GM19238 (cell line): ENCODE measurements around the gene KLF16.

Source experiments
- DNase-seq: peaks from one replicate; pipeline ENCODE4 v3.0.0; 2011; ENCODE audit warnings: low spot score; ENCODE audit not compliant: insufficient read length

The KLF16 gene

DNA sequence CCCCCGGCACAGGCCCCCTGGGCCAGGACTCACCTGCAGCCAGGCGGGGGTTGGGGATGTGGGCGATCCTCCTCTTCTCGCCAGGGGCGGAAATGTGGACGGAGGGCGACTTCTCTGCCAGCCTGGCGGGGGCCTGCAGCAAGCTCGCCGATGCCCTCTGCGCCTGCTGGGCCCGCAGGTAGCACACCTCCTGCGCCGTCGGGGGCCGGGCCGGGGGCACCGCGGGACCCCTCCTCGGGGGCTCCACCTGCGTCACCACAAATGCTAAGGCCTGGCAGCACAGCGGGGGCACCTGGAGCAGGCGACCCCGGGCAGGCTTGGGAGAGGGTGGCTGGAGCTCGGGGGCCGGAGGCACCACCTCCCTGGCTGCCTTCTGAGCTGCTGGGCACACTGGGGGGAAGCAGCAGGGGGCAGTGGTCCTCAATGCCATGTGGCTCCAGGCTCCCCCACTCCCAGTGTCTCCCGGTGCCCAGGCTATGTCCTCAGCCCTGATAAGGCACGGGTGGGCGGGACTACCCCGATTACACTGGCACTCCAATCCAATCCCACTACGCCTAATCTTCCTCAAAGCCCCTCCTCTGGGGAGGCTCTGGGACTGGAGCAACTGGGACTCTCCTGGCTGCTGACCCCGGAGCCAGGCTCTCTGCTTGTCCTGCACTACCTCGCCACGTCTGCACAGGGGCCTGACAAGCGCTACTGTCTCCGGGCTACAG, 39.7 kb downstream of the KLF16 start:
- no peak for DNase-seq

DNA sequence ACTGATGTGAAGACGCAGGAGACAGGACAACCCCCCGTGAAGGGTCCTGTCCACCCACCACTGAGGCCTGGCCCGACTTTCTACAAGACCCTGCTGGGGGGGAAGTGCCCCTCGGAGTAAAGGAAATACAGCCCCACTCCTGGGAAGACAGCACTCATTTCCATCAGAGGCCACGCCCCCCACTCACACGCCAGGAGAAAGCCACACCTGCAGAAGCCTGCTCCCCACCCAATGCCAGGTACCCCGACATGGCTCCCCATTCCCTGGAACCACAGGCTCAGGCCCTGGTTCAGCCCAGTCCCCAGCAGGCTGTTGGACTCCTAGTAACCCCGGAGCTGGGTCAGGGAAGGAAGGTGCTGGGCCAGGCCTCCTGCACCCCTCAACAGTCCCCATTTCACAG, 40.4 kb downstream of the KLF16 start:
- DNase-seq, result no peak

DNA sequence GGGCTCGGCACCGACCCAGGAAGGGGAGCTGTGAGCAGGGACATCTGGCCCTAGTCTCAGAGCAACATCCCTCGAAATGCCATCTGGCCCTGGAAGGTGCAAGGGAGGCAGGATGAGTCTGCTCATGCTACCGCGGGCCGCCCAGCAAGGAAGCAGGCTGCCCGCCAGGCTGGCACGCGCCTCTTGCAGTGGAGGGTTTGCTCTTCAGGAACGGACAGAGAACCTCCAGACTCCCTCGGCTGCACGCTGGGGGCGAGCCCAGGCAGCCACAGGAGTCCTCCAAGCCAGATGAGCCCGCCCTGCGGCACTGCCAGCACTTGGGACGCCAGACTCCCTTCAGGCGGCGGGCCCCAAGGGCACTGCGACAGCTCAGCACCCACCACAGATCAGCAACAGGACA, 41.2 kb downstream of the KLF16 start:
- no peak for DNase-seq

DNA sequence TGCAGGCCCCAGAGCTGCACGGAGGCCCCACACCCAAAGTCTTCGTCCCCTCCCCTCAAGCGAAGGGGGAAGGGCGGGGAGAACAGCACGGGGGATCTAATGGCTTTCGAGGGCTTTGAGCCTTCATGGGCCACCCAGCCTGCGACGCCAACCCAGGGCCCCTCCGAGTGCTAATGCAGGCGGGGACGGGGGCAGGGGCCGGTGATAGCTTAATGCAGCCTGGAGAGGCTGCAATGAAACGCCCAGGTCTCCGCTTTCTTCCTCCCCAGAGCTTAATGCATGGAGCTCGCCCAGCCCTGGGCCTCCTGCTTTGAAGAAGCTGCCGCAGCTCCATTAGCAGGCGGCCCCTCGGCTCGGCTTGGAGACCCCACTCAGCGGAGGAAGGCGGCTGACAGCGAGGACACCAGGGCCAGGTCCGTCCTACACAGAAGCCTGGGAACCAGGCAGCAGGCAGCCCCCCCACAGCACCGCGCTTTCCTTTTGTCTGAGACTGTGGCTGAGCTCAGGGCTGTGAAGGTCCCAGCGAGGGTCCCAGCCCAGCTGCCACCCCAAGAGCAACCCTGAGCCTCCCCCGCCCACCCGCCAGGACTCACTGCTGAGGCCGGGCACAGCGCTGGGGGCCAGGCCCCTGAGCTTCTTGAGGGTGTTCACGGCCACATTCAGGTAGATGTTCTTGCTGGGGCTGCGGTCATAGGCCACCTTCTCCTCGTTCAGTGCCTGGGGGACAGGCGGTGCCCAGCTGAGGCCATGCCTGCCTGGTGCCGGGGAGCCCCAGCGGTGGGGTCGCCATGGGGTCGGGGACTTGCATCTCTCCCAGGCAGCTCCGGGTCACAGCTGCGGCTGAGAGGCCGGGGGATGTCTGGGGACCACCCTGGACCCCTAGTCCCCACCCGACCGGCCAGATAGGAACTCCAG, 43.8 kb downstream of the KLF16 start:
- no peak for DNase-seq

DNA sequence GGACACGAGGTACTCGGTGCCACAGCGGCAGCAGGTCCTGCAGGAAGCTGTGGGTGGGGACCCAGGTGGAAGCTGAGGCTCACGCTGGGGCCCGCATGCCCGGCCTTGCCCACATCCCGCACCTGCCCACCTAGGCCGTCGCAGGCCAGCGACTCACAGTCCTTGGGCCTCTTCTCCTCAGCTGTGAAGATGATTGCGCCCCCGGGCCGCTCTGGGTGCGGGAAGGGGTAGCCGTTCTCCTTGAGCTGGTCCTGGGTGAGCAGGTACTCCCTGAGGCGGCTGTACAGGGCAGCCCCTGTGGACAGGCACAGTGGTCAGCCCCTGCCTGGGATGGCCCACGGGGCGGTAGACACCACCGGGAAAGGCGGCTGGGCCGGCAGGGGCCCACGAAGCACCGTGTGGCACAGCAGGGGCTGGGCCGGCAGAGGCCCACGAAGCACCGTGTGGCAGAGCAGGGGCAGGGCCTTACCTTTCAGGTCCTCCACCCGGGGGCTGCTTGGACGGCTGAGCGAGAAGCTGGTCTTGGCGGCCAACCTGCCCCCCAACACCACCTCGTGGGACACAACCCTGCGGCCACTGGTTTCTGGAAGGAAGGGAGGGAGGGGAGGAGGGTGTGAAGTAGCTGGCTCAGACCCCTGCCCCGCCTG, 44.7 kb downstream of the KLF16 start:
- DNase-seq, result no peak

DNA sequence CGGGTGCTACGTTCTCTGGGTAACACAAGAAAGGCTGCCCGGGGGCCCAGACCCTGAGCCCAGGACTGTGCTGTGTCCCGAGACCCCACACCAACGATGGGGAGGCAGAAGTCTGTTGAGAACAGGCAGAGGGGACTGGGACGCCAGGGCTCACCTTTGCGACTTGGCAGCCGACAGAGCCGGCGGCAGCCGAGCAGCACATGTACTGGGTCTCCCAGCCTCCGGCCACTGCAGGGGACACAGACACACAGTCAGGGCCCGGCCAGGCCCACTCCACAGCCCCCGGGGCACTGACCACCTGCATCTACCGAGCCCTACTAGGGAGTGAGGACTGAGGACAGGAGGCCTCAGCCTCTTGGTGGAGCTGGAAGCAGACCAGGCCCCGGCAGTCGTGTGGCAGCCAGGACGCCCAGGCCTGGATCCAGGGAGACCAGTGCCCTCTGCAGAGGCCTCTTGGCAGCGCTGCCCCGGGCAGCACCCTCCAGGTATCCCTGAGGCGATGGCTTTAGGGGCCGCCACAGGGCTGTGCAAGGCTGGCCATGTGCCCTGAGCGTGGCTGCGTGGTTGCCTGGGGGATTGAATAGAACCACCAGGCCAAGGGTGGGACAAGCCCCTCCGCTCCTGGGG, 45.7 kb downstream of the KLF16 start:
- DNase-seq, result no peak

DNA sequence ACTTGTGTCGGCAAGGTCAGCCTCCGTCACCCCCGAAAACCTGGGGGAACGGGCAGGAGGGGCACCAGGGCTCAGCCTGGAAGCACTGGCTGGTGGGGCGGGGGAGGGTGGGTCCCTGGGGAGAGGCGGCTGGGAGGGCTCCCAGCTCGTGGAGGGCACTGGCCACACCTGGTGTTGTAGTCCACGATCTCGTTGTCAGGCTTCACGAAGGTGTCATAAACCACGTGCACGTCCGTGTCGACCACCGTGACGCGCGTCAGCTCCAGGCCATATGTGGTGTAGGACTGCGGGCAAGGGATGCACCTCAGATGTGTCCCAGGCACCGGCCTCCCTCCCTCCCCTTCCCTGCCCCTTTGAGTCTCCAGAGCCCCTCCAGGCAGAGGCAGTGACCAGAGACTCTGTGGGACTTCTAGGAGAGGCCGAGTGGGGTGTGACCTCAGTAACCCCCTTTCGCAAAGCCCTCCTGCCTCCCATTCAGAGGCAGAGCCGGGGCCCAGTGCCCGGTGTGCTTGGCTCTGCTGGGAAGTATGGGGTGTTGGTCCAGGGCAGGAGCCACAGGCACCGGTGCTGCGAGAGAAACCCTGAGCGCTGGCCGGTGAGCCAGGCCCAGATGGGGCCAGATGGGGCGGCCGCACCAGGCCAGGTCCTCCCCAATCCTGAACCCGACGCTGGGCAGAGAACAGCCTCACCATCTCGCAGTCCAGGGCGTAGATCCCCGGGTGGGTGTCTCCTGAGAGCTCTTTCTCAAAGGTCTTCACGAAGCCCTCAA, 46.7 kb downstream of the KLF16 start:
- no peak for DNase-seq

DNA sequence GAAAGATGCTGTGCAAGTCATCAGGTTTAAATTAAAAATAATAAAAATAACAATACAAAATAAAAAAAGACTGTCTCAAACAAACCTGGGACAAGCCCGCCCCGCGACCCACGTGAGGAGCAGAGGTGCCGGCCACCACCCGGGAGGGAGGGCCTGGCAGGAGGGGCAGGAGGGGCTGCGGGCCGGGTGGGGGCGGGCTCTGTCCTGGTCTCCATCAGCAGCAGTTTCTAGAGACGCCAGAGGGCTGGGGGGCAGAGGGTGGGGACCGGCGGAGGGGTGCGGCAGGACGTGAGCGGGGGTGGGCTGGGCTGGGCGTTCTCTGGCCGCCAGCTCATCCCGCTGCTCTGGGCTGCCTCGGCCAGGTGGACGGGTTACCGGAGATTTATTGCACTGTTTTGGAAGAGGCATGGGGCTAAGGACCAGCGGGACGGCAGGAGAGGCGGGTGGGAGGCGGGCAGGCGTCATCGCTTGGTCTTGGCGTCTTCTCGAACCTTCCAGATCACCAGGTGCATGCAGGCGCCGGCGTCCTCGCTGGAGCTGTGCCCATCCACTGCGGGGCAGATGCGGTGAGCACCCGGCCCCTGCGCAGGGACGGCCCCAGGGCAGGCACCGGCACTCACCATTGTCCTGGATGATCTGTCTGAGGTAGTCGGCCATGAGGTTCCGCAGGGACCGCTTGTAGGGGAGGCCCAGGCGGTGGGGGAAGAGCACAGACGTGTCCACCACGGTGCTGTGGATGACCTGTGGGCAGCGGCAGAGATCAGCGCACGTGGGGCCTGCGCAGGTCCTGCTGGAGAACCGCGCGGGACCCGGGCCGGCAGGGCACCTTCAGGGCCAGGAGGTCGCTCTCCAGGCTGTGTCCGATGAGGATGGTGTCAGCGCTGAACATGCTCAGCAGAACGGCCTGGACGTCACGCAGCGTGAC, 47.5 kb downstream of the KLF16 start:
- no peak for DNase-seq

DNA sequence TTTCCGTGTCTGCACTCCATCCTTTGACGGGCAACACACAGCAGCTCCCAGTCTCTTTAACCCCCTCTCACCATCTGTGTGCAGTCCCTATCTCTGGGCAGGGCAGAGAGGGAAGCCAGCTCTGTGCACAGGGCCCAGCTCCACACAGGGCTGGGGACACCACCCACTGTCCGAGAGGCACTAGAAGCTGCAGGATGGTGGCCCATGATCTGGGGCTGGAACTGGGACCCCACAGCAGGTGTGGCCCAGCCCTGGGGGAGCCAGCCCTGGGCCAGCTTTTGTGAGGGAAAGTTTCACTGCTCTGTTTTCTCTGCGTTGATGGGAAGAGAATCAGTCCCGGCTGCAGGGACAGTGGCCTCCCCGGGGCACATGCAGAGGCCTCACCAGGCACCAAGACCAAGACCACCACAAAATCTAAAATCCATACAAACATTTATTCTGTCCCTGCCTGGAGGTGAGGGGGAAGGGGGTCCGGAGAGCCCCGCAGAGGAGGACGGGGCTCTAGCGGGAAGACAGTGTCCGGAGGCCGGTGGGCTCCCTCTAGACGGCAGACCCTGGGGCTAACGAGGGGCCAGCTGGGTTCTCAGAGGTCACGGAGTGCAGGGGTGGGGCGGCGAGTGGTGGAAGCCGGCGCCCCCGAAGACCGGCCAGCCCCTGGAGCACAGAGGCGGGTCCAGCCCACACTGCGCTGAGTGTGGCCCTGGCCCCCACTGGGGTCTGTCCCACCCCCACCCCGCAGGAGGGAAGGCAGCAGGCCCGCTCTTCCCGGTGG, 48.4 kb downstream of the KLF16 start:
- no peak for DNase-seq

DNA sequence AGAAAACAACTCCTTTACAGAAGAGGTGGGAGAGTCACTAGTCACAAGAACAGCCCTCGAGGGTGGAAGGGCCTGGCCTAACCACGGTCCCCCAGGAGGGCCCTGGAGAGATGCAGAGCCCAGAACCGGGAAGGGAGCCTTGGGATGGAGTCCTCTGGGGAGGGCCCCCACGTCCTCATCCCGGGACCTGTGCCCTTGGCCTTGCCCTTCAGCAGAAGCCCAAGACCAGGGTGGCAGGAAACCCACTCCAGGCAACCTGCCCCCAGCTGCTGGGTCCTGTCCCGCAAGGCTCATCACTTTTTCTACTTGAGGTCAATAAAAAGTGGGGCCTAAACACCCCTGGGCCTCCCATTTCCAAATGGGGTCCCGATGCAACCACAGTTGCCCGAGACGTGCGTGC, 49.0 kb downstream of the KLF16 start:
- DNase-seq, result no peak

DNA sequence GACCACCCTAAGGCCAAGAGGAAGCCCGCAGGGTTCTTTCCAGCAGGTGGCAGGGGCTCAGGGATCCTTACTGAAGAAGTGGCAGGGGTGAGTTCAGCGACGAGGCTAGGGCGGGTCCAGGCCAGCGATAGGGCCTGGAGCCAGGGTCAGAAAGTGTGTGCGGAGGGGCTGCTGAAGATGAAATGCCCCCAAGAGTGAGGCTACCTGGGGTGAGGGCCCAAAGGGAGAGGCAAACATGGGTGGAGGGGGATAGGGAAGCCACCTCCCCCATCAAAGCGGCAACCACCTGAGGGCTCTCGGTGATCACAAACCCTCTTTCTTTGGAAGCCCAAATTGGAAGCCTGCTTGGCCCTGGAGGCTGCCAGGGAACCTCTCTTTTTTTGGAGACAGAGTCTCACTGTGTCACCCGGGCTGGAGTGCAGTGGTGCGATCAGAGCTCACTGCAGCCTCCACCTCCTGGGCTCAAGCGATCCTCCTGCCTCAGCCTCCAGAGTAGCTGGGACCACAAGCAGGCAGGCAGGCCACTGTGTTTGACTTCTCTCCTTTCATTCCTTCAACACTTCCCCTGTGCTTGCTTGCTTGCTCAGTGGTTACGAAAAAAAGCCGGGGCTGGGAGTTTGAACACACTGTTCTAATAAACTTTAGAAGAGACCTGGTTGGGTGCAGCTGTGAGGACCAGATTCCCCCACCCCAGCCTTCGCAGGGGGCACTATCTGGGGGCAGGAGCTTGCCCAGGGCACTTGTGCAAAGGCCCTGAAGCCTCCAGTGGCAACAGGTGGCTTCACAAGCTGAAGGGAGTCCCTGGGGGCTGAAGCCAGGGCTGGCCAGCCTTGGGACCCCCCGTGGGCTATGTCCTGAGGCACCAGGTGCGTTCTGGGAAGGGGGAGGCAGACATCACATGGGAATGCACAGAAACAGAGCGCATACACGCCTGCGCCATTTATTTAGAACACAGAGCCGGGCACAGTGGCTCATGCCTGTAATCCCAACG, 49.9 kb downstream of the KLF16 start:
- DNase-seq, result no peak

DNA sequence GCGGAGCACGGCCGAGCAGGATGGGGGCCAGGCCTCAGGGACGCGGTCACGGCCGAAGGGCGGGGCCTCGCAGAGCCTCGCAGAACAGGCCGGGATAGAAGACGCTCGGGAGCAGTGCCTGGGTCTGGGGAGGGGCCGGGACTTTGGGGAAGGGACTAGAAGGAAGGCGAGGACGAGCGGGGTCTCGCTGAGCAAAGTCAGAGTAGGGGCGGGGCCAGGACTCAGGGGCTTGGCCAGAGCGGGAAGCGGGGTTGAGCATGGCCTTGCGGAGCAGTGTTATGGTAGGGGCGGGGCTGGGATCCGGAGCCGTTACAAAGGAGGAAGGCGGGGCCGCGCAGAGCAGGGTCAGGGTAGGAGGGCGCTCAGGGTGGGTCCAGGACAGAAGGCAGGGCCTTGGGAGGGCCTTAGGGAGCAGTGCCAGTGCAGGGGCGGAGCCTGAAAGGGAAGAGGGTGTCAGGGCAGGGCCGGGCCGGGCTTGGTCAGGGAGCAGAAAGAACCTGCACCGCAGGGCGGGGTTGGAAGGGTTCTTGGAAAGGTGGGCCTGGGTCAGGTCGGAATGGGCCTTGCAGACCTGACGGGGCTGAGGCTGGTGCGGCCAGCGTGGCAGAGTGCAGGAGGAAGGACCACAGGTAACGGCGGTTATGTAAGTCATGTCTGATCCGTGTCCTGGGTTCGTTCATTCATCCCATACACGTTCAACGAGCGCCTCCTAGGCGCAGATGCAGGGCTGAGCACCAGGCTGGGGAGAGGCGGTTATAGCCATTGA, 50.8 kb downstream of the KLF16 start:
- peak; percentile 97 for DNase-seq

DNA sequence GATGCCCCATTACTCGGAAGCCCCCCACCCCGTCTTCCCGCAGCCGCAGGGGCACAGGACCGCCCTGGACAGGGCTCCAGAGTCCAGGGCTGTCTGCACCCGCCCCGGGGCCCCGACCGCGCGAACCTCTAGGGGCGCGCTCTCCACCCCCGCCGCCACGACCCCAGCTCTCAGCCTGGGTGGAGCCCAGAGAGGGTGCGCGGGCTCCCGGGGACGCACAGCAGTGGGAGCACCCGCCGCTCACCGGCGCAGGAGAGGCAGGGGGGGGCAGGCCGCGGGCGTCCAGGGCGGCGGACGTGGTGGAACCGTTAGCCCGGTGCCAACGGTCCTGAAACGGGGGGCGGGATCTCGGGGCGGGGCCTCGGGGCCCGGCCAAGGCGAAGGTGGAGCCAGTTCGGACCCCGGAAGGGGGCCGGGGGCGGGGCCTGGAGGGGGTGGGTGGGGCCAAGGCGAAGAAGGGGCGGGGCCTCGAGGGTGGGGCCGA, 51.4 kb downstream of the KLF16 start, which contains the start of gene ATP8B3:
Gene ATP8B3, minus strand, starts transcription at position 335 of the 484 bp plus-strand sequence. CDS start 540 bp downstream, outside the sequence.
- peak; percentile 99 for DNase-seq

DNA sequence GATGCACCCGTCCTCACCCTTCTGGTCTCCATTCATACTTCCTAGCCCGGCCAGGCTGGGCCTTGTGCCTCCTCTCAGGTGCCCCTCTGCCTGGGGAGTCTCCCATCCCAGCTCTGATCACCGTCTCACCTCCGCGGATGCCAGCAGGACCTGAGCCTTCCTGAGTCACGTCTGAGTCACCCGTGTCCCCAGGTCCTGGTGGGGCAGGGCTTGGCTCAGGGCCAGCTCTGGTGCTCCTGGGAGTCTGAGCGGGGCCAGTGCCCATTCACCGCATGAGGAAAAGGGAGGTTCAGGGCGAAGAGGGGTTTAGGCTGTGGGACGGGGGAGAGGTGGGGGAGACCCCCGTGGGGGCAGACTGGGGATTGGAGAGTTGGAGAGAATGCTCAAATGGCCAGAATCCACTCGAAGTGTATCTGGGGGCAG, 51.9 kb downstream of the KLF16 start:
- DNase-seq, result no peak

DNA sequence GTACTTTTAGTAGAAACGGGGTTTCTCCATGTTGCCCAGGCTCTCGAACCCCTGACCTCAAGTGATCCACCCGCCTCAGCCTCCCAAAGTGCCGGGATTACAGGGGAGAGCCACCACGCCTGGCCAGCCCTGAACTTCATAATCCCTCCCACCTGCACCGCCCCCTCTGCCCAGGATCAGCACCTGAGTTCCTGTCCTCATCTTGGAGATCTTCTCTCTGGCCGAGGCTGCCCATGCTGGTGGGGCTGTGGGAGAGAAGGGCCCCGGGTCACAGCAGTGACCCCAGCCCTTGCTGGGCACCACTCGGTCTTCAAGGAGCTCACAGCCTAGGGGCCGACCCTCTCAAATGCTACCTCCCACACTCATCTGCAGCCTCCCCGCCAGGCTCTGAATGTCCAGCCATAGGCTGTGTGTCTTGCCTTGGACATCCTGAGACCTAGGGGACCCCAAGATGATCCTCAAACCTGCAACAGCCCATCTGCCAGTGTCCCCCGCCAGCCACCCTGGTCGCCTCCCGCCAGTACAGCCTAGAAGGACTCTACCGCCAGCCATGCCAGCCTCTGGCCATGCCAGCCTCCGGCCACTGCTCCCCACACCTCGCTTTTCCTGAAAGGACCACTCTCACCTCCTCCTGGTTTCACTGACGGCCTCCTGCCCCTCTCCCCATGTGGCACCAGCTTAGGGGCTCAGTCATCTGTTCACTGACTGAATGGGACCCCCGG, 52.8 kb downstream of the KLF16 start:
- DNase-seq, result no peak

DNA sequence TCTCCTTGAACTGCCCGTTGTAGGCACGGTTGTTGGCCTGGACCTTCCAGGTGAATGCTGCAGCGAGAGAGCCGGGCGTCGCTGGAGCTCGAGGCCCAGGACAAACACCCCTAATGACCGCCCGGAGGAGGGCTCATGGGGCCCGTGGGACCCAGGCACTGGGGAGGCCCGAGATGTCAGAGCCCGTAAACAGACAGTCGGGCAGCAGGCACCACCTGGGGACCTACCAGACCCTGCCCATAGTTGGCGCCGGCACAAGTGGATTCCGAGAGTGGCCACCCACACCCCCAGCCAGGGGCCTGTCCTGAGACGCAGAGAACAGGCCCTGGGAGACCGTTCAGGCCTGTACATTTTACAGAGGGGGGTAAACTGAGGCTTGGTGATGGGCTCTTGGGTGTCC, 53.7 kb downstream of the KLF16 start:
- DNase-seq, result no peak
